PC-3 (cell line): ENCODE data around the gene PTPRN2. TPM values are rescaled to one million over a fixed set of nuclear protein-coding genes. Genes with fewer than 3 reads are reported as not detected.

Source experiments
- ATAC-seq: fragments of 200-7000 bp; cut with Tn5 transposase; 2 replicates; pipeline ENCODE4 v1.9.1; 2020; ENCODE audit warnings: mild to moderate bottlenecking, moderate library complexity
- BruUV-seq: library from RNA; stranded (reverse); fragments of 400-500 nt; replicated peaks from 2 replicates; lab custom pipeline; 2021; lab: Mats Ljungman, UMichigan
- CTCF ChIA-PET: fragments of 300-600 bp; sonication (Branson Sonifier 250); formaldehyde crosslinking; loops from one replicate; lab custom pipeline; 2022; ENCODE audit warnings: antibody characterized with exemption; lab: Charles Lee
- POLR2A ChIA-PET: fragments of 300-600 bp; sonication (Branson Sonifier 250); formaldehyde crosslinking; loops from one replicate; lab custom pipeline; 2022; ENCODE audit warnings: antibody characterized with exemption; ENCODE audit not compliant: unreplicated experiment; lab: Charles Lee
- DNase-seq: peaks from one replicate; pipeline ENCODE4 v3.0.0-alpha.2; 2015
- H2AFZ ChIP-seq: fragments of 300-600 bp; sonication (generic); 2 replicates; pipeline ENCODE4 v1.6.0; 2016; ENCODE audit warnings: antibody characterized with exemption, low read length
- H3F3A ChIP-seq: fragments of 300-600 bp; sonication (generic); one replicate; pipeline ENCODE4 v1.6.0; 2017; ENCODE audit warnings: antibody characterized with exemption, low read length, control low read depth, mild to moderate bottlenecking; ENCODE audit not compliant: unreplicated experiment
- H3K27ac ChIP-seq: fragments of 300-600 bp; sonication (generic); 2 replicates; pipeline ENCODE4 v1.5.1; 2016; ENCODE audit warnings: mild to moderate bottlenecking, low read length
- H3K27me3 ChIP-seq: fragments of 300-600 bp; sonication (generic); 2 replicates; pipeline ENCODE4 v1.6.1; 2016; ENCODE audit warnings: low read length, mixed read lengths
- H3K36me3 ChIP-seq: fragments of 300-600 bp; sonication (generic); 2 replicates; pipeline ENCODE4 v1.6.1; 2016; ENCODE audit warnings: low read depth, mixed run types, low read length, mixed read lengths
- H3K4me1 ChIP-seq: fragments of 300-600 bp; sonication (generic); 2 replicates; pipeline ENCODE4 v1.5.1; 2016; ENCODE audit warnings: low read length; ENCODE audit not compliant: insufficient read depth
- H3K4me2 ChIP-seq: fragments of 300-600 bp; sonication (generic); 2 replicates; pipeline ENCODE4 v1.6.0; 2016; ENCODE audit warnings: low read length
- H3K4me3 ChIP-seq: fragments of 300-600 bp; sonication (generic); 2 replicates; pipeline ENCODE4 v1.5.1; 2016; ENCODE audit warnings: mild to moderate bottlenecking, low read length, mixed read lengths
- H3K79me2 ChIP-seq: fragments of 300-600 bp; sonication (generic); 2 replicates; pipeline ENCODE4 v1.6.1; 2017; ENCODE audit warnings: low read length, mixed read lengths
- H3K9ac ChIP-seq: fragments of 300-600 bp; sonication (generic); 2 replicates; pipeline ENCODE4 v1.6.0; 2016; ENCODE audit warnings: mild to moderate bottlenecking, low read length
- H3K9me2 ChIP-seq: fragments of 300-600 bp; sonication (generic); replicated peaks from 2 replicates; pipeline ENCODE4 v1.6.1; 2016; ENCODE audit warnings: mixed run types, low read length, mixed read lengths
- H3K9me3 ChIP-seq: fragments of 300-600 bp; sonication (generic); 2 replicates; pipeline ENCODE4 v1.6.1; 2016; ENCODE audit warnings: low read length, mixed read lengths
- H4K20me1 ChIP-seq: fragments of 300-600 bp; sonication (generic); 2 replicates; pipeline ENCODE4 v1.6.1; 2016; ENCODE audit warnings: low read length, mixed read lengths
- EZH2 ChIP-seq: fragments of 300-600 bp; sonication (generic); IDR thresholded peaks from one replicate; pipeline ENCODE4 v1.6.1; 2017; ENCODE audit warnings: antibody characterized with exemption, mild to moderate bottlenecking, low read length; ENCODE audit not compliant: unreplicated experiment
- EZH2phosphoT487 ChIP-seq: fragments of 300-600 bp; sonication (generic); IDR thresholded peaks from 2 replicates; pipeline ENCODE4 v1.6.1; 2018; ENCODE audit warnings: mild to moderate bottlenecking, antibody characterized with exemption, low read length, borderline replicate concordance
- intact Hi-C: fragments of 100-400 bp; cut with micrococcal nuclease; formaldehyde crosslinking; loops from 2 replicates; pipeline ENCODE4 v1.9.0; 2023
- total RNA-seq: library from RNA; depleted of rRNA; stranded (reverse); fragments of >200 nt; gene quantifications from 2 replicates; pipeline ENCODE4 v1.2.3, GENCODE V29; 2014
- TF ChIP-seq, protein P1 (sequence below): fragments of 300-600 bp; sonication (generic); conservative IDR thresholded peaks from 2 replicates; pipeline ENCODE4 v1.5.1; 2017; ENCODE audit warnings: antibody characterized with exemption, low read depth, mild to moderate bottlenecking, low read length

PTPRN2 gene
- total RNA-seq, 1 experiment from 2014 or later = 3.2 TPM

DNA sequence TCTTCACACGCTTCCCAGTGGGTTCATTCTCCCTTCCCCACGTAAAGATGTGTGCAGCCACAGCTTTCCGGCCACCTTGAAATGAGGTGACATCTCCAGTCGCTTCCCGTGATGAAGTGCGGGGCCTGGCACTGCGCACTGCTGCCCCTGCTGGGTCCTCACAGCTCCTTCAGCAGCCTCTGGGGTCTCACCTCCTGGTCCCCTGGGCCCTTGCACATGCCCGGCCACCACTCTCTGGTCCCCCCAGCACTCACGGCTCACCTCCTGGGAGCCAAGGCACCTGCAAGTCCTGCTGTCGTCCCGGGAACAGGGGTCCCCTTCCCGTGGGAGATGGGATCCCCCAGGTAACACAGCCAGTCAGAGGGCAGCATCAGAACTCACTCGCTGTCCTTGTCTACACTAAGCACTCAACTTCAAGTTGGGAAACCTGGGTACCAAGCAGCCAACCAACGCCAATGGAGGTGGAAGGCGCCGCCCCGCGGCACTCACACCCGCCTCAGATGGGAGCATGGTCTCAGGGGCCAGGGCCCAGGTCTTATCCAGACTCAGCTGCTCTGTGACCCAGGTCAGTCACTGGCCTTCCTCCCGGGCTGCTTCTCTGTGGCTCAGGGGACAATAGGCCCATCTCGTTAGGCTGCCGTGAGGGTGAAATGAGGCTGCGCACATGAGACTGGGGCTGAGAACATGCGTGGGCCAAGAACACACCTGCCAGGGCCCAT lies 176.2 kb downstream of the PTPRN2 start:
- ChIA-PET CTCF (no interaction called here), POLR2A (no interaction called here)
- Histone ChIP-seq H3K4me3 (no peak overlapping the region), H3K27me3 (peaks cover 10% of the 10 kb centered on the region), H3K27ac (no peak overlapping the region), H4K20me1 (no peaks in the 10 kb centered on the region), H3F3A (no peaks in the 10 kb centered on the region), H3K4me2 (no peak overlapping the region), H3K36me3 (no peaks in the 10 kb centered on the region), H3K9ac (no peak overlapping the region), H3K9me2 (no peaks in the 10 kb centered on the region), H2AFZ (no peak overlapping the region), H3K79me2 (no peaks in the 10 kb centered on the region), H3K4me1 (no peaks in the 10 kb centered on the region), H3K9me3 (no peaks in the 10 kb centered on the region)
- intact Hi-C loops = no loop called here
- DNase-seq (no peak), ATAC-seq (no peak)
- TF ChIP-seq EZH2 = no peak
- TF ChIP-seq EZH2phosphoT487 = no peak
- TF ChIP-seq, protein P1, sequence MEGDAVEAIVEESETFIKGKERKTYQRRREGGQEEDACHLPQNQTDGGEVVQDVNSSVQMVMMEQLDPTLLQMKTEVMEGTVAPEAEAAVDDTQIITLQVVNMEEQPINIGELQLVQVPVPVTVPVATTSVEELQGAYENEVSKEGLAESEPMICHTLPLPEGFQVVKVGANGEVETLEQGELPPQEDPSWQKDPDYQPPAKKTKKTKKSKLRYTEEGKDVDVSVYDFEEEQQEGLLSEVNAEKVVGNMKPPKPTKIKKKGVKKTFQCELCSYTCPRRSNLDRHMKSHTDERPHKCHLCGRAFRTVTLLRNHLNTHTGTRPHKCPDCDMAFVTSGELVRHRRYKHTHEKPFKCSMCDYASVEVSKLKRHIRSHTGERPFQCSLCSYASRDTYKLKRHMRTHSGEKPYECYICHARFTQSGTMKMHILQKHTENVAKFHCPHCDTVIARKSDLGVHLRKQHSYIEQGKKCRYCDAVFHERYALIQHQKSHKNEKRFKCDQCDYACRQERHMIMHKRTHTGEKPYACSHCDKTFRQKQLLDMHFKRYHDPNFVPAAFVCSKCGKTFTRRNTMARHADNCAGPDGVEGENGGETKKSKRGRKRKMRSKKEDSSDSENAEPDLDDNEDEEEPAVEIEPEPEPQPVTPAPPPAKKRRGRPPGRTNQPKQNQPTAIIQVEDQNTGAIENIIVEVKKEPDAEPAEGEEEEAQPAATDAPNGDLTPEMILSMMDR = no peak
- no TSS peak for BruUV-seq

DNA sequence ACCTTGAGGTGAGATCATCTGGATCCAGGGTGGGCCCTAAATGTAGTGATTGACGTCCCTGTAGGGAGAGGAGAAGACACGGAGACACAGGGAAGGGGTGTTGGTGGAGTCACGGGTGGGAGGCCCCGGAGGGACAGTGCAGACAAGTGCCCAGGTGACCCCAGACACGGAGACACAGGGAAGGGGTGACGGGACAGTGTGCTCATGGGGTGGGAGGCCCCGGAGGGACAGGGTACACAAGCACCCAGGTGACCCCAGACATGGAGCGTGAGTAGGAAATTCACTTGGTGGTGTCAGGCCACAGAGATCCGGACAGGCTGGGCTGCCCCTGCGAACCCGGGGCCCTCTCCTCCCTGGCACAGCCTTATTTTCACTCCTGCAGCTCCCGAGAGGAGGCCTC lies 176.9 kb downstream of the PTPRN2 start:
- Histone ChIP-seq H3F3A (no peaks in the 10 kb centered on the region), H3K9ac (no peak overlapping the region), H3K79me2 (no peaks in the 10 kb centered on the region), H3K36me3 (no peaks in the 10 kb centered on the region), H3K27ac (no peak overlapping the region), H3K27me3 (peaks cover 10% of the 10 kb centered on the region), H3K4me3 (no peak overlapping the region), H2AFZ (no peak overlapping the region), H3K4me2 (no peak overlapping the region), H4K20me1 (no peaks in the 10 kb centered on the region), H3K9me3 (no peaks in the 10 kb centered on the region), H3K9me2 (no peaks in the 10 kb centered on the region), H3K4me1 (no peaks in the 10 kb centered on the region)
- ChIA-PET CTCF (no interaction called here), POLR2A (no interaction called here)
- BruUV-seq = no TSS peak
- intact Hi-C loops = no loop called here
- ATAC-seq (no peak), DNase-seq (no peak)
- TF ChIP-seq EZH2phosphoT487 (no peak), EZH2 (no peak)
- TF ChIP-seq, protein P1 = no peak

DNA sequence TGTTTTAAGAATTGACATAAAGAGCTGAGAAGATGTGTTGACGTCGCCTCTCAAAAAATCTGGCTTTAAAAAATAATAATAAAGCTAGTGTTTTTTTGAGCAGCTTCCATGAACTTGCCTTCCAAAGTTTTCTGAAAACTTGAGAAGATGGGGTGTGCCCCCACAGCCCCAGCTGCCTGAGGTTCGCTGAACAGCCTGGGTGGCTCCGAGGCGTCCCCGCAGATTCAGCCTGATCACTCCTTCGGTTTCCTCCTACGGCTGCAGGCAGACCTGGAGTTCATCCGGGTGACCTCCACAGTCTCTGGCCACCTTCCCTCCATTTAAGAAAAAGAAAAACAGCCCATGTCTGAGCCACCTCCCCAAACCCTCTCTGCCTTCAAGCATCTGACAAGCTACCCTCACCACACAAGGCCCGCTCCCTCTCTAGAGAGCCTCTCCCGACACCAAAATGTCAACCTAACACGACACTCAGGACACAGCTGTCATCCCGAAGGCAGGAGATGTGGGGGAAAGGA lies 177.8 kb downstream of the PTPRN2 start:
- CTCF ChIA-PET = no interaction called here
- intact Hi-C loops = loop anchor here (2.0 kb wide), 1 partner anchor 355 kb away; no protein-coding TSS in a partner anchor
- H3K9me3 ChIP-seq = no peaks in the 10 kb centered on the region

More for the DNA sequence above, 177.8 kb downstream of the PTPRN2 start:
- H3K79me2 ChIP-seq = no peaks in the 10 kb centered on the region
- H3K9me2 ChIP-seq = no peaks in the 10 kb centered on the region
- H3K4me2 ChIP-seq = no peak overlapping the region
- no peak for TF ChIP-seq EZH2phosphoT487
- TF ChIP-seq, protein P1 = no peak
- no peak for TF ChIP-seq EZH2
- no peaks in the 10 kb centered on the region for H3K36me3 ChIP-seq
- no peak overlapping the region for H2AFZ ChIP-seq
- no peak overlapping the region for H3K27ac ChIP-seq
- ATAC-seq = no peak
- H3F3A ChIP-seq = no peaks in the 10 kb centered on the region
- no peak overlapping the region for H3K4me3 ChIP-seq
- no peak overlapping the region for H3K9ac ChIP-seq
- DNase-seq = no peak
- peaks cover 17% of the 10 kb centered on the region for H3K27me3 ChIP-seq
- H4K20me1 ChIP-seq = no peaks in the 10 kb centered on the region
- POLR2A ChIA-PET = no interaction called here
- H3K4me1 ChIP-seq = no peaks in the 10 kb centered on the region
- no TSS peak for BruUV-seq
